Psoas muscle (tissue), 8 donors: ENCODE results near the gene PLIN4. TPM values are rescaled to one million over a fixed set of nuclear protein-coding genes. Genes with fewer than 3 reads are reported as not detected.
A peak's percentile ranks its signal among the peaks of the same experiment; 100 is the strongest.

Source experiments
- ATAC-seq, 4 donors: fragments of 200-7000 bp; cut with Tn5 transposase; one replicate each; pipeline ENCODE4 v1.9.1; 2020; ENCODE audit warnings: moderate library complexity in 3 of 4, mild to moderate bottlenecking in 2 of 4
- DNase-seq, 2 donors: peaks; one replicate each; pipeline ENCODE4 v3.0.0-alpha.2; 2020
- H3K27ac ChIP-seq: fragments of 200-600 bp; one replicate; pipeline ENCODE4 v1.8.0; 2022
- H3K27me3 ChIP-seq, 3 donors: fragments of 200-600 bp in 1 of 3; one replicate each; pipeline versions ENCODE4 v1.6.1 to v1.8.0; 2013 to 2022; ENCODE audit warnings: low read length in 2 of 3, mild to moderate bottlenecking in 2 of 3, moderate library complexity in 1 of 3; ENCODE audit not compliant: insufficient read depth in 3 of 3
- H3K36me3 ChIP-seq, 2 donors: fragments of 200-600 bp in 1 of 2; one replicate each; pipeline versions ENCODE4 v1.6.1 to v1.8.0; 2013 to 2022; ENCODE audit warnings: low read depth in 1 of 2, mild to moderate bottlenecking in 1 of 2, moderate library complexity in 1 of 2; ENCODE audit not compliant: insufficient read depth in 1 of 2
- H3K4me1 ChIP-seq: fragments of 200-600 bp; one replicate; pipeline ENCODE4 v1.8.0; 2022
- H3K4me3 ChIP-seq: fragments of 200-600 bp; one replicate; pipeline ENCODE4 v1.8.0; 2022; ENCODE audit warnings: mild to moderate bottlenecking
- H3K9me3 ChIP-seq: fragments of 200-600 bp; one replicate; pipeline ENCODE4 v1.8.0; 2022
- WGBS, 3 donors: extraction: QIAGEN DNeasy Blood & Tissue Kit; methylation state at CpG; one replicate each; pipeline versions ENCODE4 v1.1.6 to v1.1.7; 2013; 5-methylcytosine and 5-hydroxymethylcytosine counted together
- intact Hi-C, 2 donors: fragments of 100-400 bp; cut with DNase I; formaldehyde crosslinking; loops; one replicate each; pipeline versions ENCODE4 v1.11.0 to v1.14.2; 2022
- polyA plus RNA-seq, 3 donors: library from polyadenylated mRNA; stranded (reverse); fragments of 200-250 nt; gene quantifications; one replicate each; pipeline ENCODE4 v1.2.3, GENCODE V29; 2013
- total RNA-seq, 4 donors: library from RNA; stranded (reverse); fragmentation: NEBNext Ultra II Directional in 2 of 4; extraction: Animal tissue kit (Norgen Biotek cat#: 25700) in 2 of 4; gene quantifications; one replicate each; pipeline versions ENCODE4 v1.2.1 to v1.2.4, GENCODE V29; 2021 to 2023
- TF ChIP-seq, protein P1 (sequence below): fragments of 200-600 bp; IDR thresholded peaks from one replicate; pipeline ENCODE4 v1.8.0; 2022; ENCODE audit warnings: antibody characterized with exemption
- donor health status: healthy with polysubstance abuse.
- donor health status: DM: no; HTN: no; CAD: no; lungs with moderate emphysema.
- donor health status: Bipolar disorder and iron deficiency.
- donor health status: healthy.
- donor health status: DM: yes; HTN: yes; CAD: no.
- donor health status: DM: no; HTN: no; CAD: no.
- donor health status: DM: no; HTN: no; CAD: no.
- donor health status: DM: yes; HTN: yes; CAD: no.

The PLIN4 gene
- total and polyA plus RNA-seq, 7 donors, result 29.0 to 309 (median 115) TPM

GRCh38 chr19:4513248-4513647 lies 5.0 kb downstream of the PLIN4 start:
- peaks cover 0 to 33% of the 10 kb centered on the region in 2 donors for H3K36me3 ChIP-seq
- WGBS, 3 donors, result 42 to 60% (median 54%) methylated on average over 17 of the region's 17 CpGs
- peak overlapping the region; percentile 55 for H3K27ac ChIP-seq
- H3K4me3 ChIP-seq, result no peak overlapping the region
- TF ChIP-seq, protein P1, sequence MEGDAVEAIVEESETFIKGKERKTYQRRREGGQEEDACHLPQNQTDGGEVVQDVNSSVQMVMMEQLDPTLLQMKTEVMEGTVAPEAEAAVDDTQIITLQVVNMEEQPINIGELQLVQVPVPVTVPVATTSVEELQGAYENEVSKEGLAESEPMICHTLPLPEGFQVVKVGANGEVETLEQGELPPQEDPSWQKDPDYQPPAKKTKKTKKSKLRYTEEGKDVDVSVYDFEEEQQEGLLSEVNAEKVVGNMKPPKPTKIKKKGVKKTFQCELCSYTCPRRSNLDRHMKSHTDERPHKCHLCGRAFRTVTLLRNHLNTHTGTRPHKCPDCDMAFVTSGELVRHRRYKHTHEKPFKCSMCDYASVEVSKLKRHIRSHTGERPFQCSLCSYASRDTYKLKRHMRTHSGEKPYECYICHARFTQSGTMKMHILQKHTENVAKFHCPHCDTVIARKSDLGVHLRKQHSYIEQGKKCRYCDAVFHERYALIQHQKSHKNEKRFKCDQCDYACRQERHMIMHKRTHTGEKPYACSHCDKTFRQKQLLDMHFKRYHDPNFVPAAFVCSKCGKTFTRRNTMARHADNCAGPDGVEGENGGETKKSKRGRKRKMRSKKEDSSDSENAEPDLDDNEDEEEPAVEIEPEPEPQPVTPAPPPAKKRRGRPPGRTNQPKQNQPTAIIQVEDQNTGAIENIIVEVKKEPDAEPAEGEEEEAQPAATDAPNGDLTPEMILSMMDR, result no peak
- ATAC-seq, result peak in 1 of 4 donors; percentile 1
- peak in 1 of 2 donors; percentile 56 for DNase-seq
- H3K4me1 ChIP-seq, result peaks cover 47% of the 10 kb centered on the region
- H3K27me3 ChIP-seq, result no peaks in the 10 kb centered on the region
- H3K9me3 ChIP-seq, result no peaks in the 10 kb centered on the region
- intact Hi-C loops, result no loop called here

DNA sequence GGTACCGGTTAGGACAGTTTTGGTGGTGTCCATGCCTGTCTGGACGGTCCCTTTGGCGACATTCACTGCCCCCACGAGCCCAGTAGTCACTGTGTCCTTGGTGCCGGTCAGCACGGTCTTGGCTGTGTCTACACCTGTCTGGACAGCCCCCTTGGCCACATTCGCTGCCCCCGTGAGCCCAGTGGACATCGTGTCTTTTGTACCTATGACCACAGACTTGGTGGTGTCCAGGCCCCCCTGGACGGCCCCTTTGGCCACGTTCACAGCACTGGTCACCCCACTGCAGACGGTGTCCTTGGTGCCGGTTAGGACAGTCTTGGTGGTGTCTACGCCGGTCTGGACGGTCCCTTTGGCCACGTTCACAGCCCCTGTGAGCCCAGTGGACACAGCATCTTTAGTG lies 6.2 kb downstream of the PLIN4 start:
- Histone ChIP-seq H3K27ac (peak overlapping the region; percentile 41), H3K4me3 (peak overlapping the region; percentile 15), H3K36me3 (peaks cover 0 to 45% of the 10 kb centered on the region in 2 donors), H3K27me3 (no peaks in the 10 kb centered on the region), H3K4me1 (peaks cover 45% of the 10 kb centered on the region), H3K9me3 (no peaks in the 10 kb centered on the region)
- peak in 1 of 2 donors; percentile 79 for DNase-seq
- WGBS, 3 donors, result 37 to 59% (median 42%) methylated on average over 17 of the region's 17 CpGs
- TF ChIP-seq, protein P1, result no peak
- intact Hi-C loops, result no loop called here
- ATAC-seq, result peak; percentile 11 to 20 (median 11)

- Histone ChIP-seq H3K27me3 (no peaks in the 10 kb centered on the region), H3K36me3 (peaks cover 0 to 49% of the 10 kb centered on the region in 2 donors), H3K9me3 (no peaks in the 10 kb centered on the region), H3K27ac (peak overlapping the region; percentile 41), H3K4me1 (peaks cover 41% of the 10 kb centered on the region), H3K4me3 (peak overlapping the region; percentile 15)
- intact Hi-C loops, result no loop called here
- peak in 1 of 2 donors; percentile 56 for DNase-seq
- 43 to 63% (median 51%) methylated on average over 25 to 27 of the region's 27 CpGs for WGBS, 3 donors
- TF ChIP-seq, protein P1, result no peak
- ATAC-seq, result peak; percentile 23 to 42 (median 30)
Measured at GRCh38 chr19:4511300-4512054, 6.8 kb downstream of the PLIN4 start.

DNA sequence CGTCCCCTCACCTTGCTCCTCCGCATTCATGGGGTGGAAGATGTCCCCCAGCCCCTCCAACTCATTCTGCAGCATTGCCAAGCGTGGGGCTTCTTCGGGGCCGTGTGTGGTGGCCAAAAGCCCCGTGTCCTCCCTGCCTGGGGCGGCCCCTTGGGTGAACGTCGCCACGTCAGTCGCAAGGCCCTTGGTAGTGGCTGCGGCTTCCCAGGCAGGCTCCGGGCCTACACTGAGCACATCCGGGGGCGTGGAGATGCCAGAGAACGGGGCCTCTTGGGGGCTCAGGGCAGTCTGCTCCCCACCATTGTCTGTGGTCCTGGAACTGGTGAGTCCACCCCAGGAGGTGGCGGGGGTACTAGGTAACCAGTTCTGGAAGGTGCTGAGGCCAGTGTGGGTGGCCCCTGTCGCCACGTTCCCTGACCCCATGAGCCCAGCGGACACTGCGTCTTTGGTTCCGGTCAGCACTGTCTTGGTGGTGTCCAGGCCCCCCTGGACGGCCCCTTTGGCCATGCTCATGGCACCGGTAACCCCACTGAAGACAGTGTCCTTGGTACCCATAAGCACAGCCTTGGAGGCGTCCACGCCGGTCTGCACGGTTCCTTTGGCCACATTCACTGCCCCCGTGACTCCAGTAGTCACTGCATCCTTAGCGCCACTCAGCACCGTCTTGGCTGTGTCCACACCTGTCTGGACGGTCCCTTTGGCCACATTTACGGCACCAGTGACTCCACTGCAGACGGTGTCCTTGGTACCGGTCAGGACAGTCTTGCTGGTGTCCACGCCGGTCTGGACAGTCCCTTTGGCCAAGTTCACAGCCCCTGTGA lies 7.6 kb downstream of the PLIN4 start:
- Histone ChIP-seq H3K27me3 (no peaks in the 10 kb centered on the region), H3K4me3 (no peak overlapping the region), H3K27ac (peak overlapping the region; percentile 9), H3K9me3 (no peaks in the 10 kb centered on the region), H3K36me3 (peaks cover 0 to 49% of the 10 kb centered on the region in 2 donors), H3K4me1 (peaks cover 34% of the 10 kb centered on the region)
- TF ChIP-seq, protein P1, result no peak
- DNase-seq (peak in 1 of 2 donors; percentile 74), ATAC-seq (peak; percentile 33 to 45 (median 37))
- intact Hi-C loops, result no loop called here
- 65 to 75% (median 72%) methylated on average over 37 of the region's 37 CpGs for WGBS, 3 donors
